ENCODE data around the gene MERTK. TPM values are rescaled to one million over a fixed set of nuclear protein-coding genes. Genes with fewer than 3 reads are reported as not detected.

The MERTK gene
- total and polyA plus RNA-seq, 2 of the 13 experiments (the other 11 are each of a cell fraction or from before 2014, with no cell fraction given), result 37.3 to 44.7 TPM

DNA sequence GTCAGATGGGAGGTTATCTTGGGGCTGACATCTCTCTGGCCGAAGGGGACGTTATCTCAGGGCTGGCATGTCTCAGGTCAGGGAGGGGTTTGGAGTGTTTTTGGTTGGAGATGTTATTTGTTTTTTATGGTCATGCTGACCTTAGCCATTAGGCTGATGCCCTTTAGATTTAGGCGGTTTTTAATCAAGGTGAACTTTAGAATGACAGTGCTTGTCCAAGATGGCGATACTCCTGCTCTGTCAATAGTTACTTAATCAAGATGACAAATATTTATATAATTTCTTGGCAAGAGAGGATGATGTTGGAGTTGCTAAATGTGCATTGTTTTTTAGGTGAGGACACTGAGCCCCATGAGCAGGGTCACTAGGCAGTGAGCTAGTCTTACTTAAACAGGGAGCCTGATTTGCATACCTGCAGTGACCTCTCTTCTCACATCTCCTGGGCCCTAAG lies 34.5 kb downstream of the MERTK start (continued):
- TF ChIP-seq HNF4G (IDR thresholded peaks at IDR 0.05; ENCODE audit: borderline replicate concordance, low read depth, low read length) (peak; percentile 17; the same call in 1 of the 2 replicates), HNF4G (CRISPR knock-in tag; IDR thresholded peaks at IDR 0.05; ENCODE audit: borderline replicate concordance, low read depth) (no peak), BCL6 (CRISPR knock-in tag; IDR thresholded peaks at IDR 0.05) (0 out of 2 replicates have a peak, but pooled peaks have one; percentile 17), ZSCAN12 (CRISPR knock-in tag; IDR thresholded peaks at IDR 0.05) (no peak), CEBPB (IDR thresholded peaks at IDR 0.05; ENCODE audit: borderline replicate concordance, low read depth, low read length) (no peak), ZNF263 (CRISPR knock-in tag; IDR thresholded peaks at IDR 0.05) (no peak), HMG20B (CRISPR knock-in tag; conservative IDR thresholded peaks at IDR 0.05) (no peak), EED (CRISPR knock-in tag; IDR thresholded peaks at IDR 0.05) (no peak), SOX13 (IDR thresholded peaks at IDR 0.05) (no peak), SOX13 (CRISPR knock-in tag; conservative IDR thresholded peaks at IDR 0.05 in 1 of 2, IDR thresholded peaks at IDR 0.05 in 1 of 2) (peak in 1 of 2 experiments; percentile 68; a peak in 2 of 4 replicates), ISL2 (CRISPR knock-in tag; IDR thresholded peaks at IDR 0.05) (peak; percentile 79), HDAC2 (CRISPR knock-in tag; IDR thresholded peaks at IDR 0.05) (peak; percentile 48; the same call in 1 of the 2 replicates), CHD4 (IDR thresholded peaks at IDR 0.05; ENCODE audit: borderline replicate concordance, low read length) (no peak), ZNF20 (CRISPR knock-in tag; IDR thresholded peaks at IDR 0.05) (no peak), ZZZ3 (CRISPR knock-in tag; IDR thresholded peaks at IDR 0.05; ENCODE audit: borderline replicate concordance) (no peak), RFX5 (IDR thresholded peaks at IDR 0.05; ENCODE audit: low read depth, low read length) (no peak), SAFB2 (CRISPR knock-in tag; IDR thresholded peaks at IDR 0.05; ENCODE audit: borderline replicate concordance, low read depth) (no peak), MZF1 (CRISPR knock-in tag; IDR thresholded peaks at IDR 0.05; ENCODE audit: borderline replicate concordance) (no peak), ARNT2 (CRISPR knock-in tag; IDR thresholded peaks at IDR 0.05; ENCODE audit: low read depth) (no peak), ZNF878 (CRISPR knock-in tag; IDR thresholded peaks at IDR 0.05) (no peak)
- TF ChIP-seq, protein P1, sequence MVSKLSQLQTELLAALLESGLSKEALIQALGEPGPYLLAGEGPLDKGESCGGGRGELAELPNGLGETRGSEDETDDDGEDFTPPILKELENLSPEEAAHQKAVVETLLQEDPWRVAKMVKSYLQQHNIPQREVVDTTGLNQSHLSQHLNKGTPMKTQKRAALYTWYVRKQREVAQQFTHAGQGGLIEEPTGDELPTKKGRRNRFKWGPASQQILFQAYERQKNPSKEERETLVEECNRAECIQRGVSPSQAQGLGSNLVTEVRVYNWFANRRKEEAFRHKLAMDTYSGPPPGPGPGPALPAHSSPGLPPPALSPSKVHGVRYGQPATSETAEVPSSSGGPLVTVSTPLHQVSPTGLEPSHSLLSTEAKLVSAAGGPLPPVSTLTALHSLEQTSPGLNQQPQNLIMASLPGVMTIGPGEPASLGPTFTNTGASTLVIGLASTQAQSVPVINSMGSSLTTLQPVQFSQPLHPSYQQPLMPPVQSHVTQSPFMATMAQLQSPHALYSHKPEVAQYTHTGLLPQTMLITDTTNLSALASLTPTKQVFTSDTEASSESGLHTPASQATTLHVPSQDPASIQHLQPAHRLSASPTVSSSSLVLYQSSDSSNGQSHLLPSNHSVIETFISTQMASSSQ (IDR thresholded peaks at IDR 0.05; ENCODE audit: low read depth), result no peak
- TF ChIP-seq, protein P1 (CRISPR knock-in tag; IDR thresholded peaks at IDR 0.05; ENCODE audit: borderline replicate concordance), result no peak
- TF ChIP-seq, protein P2, sequence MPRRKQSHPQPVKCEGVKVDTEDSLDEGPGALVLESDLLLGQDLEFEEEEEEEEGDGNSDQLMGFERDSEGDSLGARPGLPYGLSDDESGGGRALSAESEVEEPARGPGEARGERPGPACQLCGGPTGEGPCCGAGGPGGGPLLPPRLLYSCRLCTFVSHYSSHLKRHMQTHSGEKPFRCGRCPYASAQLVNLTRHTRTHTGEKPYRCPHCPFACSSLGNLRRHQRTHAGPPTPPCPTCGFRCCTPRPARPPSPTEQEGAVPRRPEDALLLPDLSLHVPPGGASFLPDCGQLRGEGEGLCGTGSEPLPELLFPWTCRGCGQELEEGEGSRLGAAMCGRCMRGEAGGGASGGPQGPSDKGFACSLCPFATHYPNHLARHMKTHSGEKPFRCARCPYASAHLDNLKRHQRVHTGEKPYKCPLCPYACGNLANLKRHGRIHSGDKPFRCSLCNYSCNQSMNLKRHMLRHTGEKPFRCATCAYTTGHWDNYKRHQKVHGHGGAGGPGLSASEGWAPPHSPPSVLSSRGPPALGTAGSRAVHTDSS (CRISPR knock-in tag; conservative IDR thresholded peaks at IDR 0.05), result no peak
- TF ChIP-seq, protein P3, sequence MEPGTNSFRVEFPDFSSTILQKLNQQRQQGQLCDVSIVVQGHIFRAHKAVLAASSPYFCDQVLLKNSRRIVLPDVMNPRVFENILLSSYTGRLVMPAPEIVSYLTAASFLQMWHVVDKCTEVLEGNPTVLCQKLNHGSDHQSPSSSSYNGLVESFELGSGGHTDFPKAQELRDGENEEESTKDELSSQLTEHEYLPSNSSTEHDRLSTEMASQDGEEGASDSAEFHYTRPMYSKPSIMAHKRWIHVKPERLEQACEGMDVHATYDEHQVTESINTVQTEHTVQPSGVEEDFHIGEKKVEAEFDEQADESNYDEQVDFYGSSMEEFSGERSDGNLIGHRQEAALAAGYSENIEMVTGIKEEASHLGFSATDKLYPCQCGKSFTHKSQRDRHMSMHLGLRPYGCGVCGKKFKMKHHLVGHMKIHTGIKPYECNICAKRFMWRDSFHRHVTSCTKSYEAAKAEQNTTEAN (CRISPR knock-in tag; conservative IDR thresholded peaks at IDR 0.05), result no peak
